HuH-7 (cell line): ENCODE results near the gene EFNB1.

Experiments
- DNase-seq: peaks from one replicate; pipeline ENCODE4 v3.0.0; 2011; ENCODE audit warnings: low spot score

The EFNB1 gene

GRCh38 chrX:68844581-68844980, 15.8 kb downstream of the EFNB1 start:
- DNase-seq = no peak

- DNase-seq = no peak
These were observed 17.7 kb downstream of the EFNB1 start for GRCh38 chrX:68846536-68846935.

- no peak for DNase-seq
These were observed 18.4 kb downstream of the EFNB1 start for GRCh38 chrX:68847172-68847571.

- no peak for DNase-seq
These were observed 19.5 kb downstream of the EFNB1 start for GRCh38 chrX:68848189-68848940.

GRCh38 chrX:68851082-68851481, 22.3 kb downstream of the EFNB1 start:
- no peak for DNase-seq

GRCh38 chrX:68852046-68852445, 23.2 kb downstream of the EFNB1 start:
- no peak for DNase-seq

GRCh38 chrX:68853665-68854251, 24.9 kb downstream of the EFNB1 start:
- DNase-seq = no peak

- no peak for DNase-seq
These were observed 36.5 kb downstream of the EFNB1 start for GRCh38 chrX:68865300-68865699.

GRCh38 chrX:68865926-68866325, 37.1 kb downstream of the EFNB1 start:
- DNase-seq = no peak

- no peak for DNase-seq
These were observed 38.8 kb downstream of the EFNB1 start for GRCh38 chrX:68867458-68868112.

- DNase-seq = no peak
These were observed 39.5 kb downstream of the EFNB1 start for GRCh38 chrX:68868316-68868715.

- DNase-seq = peak; percentile 12
These were observed 40.3 kb downstream of the EFNB1 start for GRCh38 chrX:68868902-68869800.

GRCh38 chrX:68870357-68870756, 41.5 kb downstream of the EFNB1 start:
- DNase-seq = no peak

- no peak for DNase-seq
These were observed 43.4 kb downstream of the EFNB1 start for GRCh38 chrX:68872171-68872570.

GRCh38 chrX:68874076-68874475, 45.3 kb downstream of the EFNB1 start:
- DNase-seq = no peak

GRCh38 chrX:68876731-68877130, 47.9 kb downstream of the EFNB1 start:
- no peak for DNase-seq

- no peak for DNase-seq
These were observed 48.8 kb downstream of the EFNB1 start for GRCh38 chrX:68877606-68878005.

- no peak for DNase-seq
These were observed 50.3 kb downstream of the EFNB1 start for GRCh38 chrX:68878977-68879645.

GRCh38 chrX:68880846-68881552, 52.2 kb downstream of the EFNB1 start:
- DNase-seq = no peak

- no peak for DNase-seq
These were observed 53.1 kb downstream of the EFNB1 start for GRCh38 chrX:68881911-68882310.

- no peak for DNase-seq
These were observed 55.0 kb downstream of the EFNB1 start for GRCh38 chrX:68883800-68884199.
